Stimulated activated CD8-positive, alpha-beta memory T cell treated with anti-CD3 and anti-CD28 coated beads, Interleukin-12 subunit alpha, Interleukin-12 subunit beta, amount 100 ng/mL, for 24 hours (primary cell): ENCODE results near the gene PTPN7.
"Not testable (repeated sequence)": the region's sequence is repeated elsewhere in the genome, so short reads cannot be mapped to it uniquely, and the experiment has no call there.

ENCODE experiments used
- DNase-seq: peaks from one replicate; pipeline ENCODE4 v3.0.0-alpha.2; 2020; ENCODE audit errors: extremely low read depth

PTPN7 gene

DNA sequence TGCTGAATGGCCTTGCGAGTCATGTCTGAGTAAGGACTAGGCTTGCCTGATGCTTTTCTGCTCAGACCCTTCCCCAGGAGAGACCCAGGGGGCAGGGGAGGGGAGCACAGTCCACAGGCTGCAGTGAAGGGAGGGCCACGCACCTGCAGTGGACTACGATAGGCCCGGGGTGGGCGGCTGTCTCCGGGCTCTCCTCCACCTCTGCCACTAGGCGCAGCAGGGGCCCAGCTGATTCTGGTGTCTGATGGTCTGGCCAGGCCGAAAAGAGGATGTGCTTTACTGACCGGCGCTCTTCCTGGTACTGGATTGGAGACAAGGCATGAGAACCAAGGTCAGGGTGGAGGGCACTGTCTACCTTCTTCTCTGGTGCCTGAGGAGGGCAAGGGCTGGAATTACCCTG lies 8.0 kb downstream of the PTPN7 start:
- DNase-seq: no peak

DNA sequence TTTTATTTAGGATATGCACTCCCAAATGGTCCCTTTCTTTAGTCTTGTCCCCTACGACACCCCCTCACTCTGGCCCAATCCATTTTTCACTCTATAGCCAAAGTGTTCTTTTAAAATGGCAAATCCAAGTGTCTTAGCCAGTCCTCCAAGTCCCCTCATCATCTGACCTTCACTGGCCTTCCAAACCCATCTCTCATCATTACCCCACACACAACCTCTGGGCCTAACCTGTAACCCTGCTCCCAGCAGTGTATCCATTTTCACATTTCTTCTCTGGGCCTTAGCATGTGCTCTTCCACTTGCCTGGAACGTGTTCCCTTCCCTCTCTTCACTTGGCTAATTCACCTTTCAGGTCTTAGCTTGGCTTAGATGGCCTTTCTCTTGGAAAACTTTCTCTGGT lies 9.4 kb downstream of the PTPN7 start:
- no peak for DNase-seq

DNA sequence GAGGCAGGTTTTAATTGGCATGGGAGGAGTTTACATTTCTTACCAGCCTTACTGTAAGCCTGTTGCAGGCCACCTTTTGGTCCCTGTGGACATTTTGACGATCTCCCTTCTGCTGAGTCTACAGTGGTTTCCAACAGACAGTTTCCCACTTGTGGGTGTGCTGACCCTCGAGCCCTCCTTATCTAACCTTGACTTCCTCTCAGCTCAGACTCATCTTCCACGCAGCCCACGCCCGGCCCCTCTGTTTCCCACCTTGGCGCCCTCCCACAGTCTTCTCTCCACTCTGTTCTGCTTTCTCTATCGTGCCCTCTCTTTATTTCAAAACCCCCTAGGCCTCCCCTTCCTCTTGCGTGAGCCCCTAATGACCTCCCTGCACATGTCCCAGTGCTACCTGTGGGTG lies 9.8 kb downstream of the PTPN7 start:
- DNase-seq: no peak

DNA sequence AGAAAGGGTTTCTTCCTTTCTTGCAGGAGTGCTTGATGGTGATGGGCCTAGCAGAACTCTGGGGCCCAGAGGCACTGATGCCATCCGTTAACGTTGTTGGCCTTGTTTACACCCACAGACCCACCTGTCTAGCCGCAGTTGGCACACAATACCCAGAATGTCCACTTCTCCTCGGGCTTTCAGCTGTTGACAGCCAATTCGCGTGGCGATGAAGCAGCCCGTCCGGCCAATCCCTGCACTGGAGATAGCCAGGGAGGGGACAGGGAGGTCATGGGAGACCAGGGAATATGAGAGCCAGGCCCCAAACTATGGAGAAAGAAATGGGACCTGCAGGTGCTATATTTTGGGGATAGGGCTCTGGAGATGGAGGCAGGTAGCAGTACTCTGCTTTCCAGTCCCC lies 10.2 kb downstream of the PTPN7 start:
- DNase-seq: no peak

DNA sequence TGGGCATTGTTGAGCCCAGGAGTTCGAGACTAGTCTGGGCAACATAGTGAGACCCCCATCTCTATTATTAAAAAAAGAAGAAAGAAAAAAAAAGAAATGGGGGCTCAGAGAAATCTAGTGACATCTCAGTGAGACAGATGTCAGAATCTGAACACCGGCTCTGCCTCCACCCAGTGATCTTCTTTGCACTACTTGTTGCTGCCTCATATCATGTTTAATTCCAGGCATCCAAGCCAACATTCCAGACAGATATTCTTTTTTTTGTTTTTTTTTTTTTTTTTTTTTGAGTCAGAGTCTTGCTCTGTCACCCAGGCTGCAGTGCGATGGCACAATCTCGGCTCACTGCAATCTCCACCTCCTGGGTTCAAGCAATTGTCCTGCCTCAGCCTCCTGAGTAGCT lies 10.8 kb downstream of the PTPN7 start:
- DNase-seq: no peak

DNA sequence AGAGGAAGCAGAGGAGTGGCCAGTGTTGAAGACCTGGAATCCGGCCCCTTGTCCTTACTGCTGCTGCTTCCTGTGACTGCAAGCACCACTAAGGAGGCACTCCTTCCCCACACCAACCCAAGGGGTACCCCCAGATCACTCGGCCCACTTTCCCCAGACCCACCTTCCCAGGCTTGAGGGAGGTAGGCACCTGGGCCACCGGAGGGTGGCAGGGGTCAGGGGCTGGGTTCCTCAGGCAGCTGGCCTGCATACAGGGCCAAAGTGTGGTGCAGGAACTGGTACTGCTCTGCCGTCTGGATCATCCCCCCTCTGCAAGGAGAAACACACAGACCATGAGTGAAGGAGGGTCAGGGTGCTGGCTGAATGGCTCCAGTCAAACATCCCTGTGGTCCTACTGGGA lies 12.0 kb downstream of the PTPN7 start:
- no peak for DNase-seq

DNA sequence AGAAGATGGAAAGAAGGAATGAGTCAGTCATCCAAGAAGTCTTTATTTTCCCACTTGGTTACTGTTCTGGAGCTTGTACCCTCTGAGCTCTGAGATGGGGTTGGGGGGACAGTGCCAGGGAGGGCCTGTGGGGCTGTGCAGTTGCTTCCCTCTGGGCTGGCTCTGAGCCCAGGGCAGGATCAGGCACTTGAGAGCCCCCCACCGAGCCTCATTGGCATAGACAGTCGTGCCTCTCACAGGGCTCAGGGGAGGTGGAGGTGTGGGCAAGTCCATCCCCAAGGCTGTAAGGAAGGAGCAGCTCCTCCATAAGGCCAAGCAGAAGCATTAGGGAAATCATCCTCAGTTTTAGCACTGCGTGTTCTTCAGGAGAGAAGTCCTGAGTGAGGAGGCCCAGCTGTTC lies 13.4 kb downstream of the PTPN7 start:
- no peak for DNase-seq

DNA sequence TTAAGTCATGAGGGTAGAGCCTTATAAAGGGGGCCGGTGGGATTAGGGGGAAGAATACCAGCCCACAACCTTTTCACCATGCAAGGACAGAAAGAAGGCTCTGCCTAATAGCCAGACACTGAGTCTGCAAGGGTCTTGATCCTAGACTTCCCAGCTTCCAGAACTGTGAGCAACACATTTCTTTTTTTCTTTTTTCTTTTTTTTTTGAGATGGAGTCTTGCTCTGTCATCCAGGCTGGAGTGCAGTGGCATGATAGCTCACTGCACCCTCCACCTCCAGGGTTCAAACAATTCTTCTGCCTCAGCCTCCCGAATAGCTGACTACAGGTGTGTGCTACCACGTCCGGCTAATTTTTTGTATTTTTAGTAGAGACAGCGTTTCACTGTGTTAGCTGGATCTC lies 14.1 kb downstream of the PTPN7 start:
- no peak for DNase-seq

DNA sequence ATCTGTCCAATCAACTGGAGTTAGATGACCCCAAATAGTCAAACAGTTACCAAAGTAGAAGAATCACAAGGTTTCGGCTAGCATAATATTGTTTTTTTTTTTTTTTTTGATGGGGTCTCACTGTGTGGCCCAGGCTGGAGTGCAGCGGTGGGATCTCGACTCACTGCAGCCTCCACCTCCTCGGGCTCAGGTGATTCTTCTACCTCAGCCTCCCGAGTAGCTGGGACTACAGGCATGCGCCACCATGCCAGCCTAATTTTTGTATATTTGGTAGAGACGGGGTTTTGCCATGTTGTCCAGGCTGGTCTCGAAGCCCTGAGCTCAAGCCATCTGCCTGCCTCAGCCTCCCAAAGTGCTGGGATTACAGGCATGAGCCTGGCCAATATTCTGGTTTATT lies 14.7 kb downstream of the PTPN7 start:
- DNase-seq: not testable (repeated sequence)

DNA sequence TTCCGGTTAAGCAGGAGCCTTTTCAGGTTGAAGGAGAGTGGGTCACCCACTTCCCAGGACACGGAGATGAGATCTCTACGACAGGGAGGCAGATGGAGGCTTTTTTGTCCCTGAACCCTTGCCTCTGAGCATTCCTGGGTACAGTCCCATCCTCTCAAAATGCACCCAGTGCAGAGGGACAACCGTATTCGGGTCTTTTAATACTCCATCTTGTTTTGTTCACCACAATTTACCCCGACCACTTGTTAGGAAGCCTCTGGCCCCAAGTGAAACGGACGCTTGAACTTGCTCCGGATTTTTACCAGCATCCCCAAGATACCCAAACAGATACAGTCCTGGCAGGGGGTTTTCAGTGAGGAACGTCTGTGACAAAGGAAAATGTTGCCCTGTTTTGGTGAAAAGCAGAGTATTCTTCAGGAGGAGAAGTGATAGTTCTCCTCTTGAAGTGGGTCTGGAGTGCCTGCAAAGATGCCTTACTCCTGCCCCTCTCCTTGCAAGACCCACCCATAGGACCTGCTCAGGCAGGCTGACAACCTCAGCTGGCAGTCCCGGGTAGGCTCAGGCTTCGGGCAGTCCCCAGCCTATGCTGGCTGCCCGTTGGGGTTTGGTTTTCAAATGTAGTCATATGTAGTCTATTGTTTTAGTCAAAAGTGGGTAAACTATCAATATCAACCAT lies 15.2 kb downstream of the PTPN7 start:
- no peak for DNase-seq

DNA sequence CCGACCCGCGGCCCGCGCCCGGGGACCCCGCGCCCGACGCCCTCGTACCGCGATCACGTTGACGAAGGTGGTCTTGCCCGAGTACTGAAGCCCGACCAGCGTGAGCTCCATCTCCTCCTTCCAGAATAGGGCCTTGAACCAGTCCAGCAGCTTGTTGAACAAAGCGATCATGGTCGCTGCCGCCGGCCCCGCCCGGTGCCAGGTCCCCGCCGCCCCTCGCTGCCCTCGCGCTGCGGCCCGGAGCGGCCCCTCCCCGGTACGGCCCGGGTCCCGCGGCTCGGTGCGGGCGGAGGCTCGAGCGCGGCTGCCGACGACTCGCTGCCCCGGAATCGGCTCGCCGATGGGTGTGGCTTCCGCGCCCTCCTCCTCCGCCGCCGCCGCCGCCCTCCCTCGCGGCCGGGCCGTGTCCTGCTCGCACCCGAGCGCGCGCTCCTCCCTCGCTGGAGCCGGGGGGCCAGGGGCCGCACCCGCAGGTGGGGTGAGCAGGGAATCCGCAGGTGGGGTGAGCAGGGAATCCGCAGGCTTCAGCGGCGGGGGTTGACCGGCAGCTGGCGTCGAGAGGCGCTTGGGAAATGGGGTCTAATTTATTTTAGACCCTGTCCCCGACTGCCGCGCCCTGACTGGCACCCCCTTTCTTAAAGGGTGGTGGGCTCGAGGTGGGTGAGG lies 15.9 kb downstream of the PTPN7 start, which contains the start of gene ARL8A:
ARL8A (minus strand) TSS at position 336 of the 666 bp plus-strand sequence; CDS start at position 171, 165 bp downstream.
- no peak for DNase-seq

DNA sequence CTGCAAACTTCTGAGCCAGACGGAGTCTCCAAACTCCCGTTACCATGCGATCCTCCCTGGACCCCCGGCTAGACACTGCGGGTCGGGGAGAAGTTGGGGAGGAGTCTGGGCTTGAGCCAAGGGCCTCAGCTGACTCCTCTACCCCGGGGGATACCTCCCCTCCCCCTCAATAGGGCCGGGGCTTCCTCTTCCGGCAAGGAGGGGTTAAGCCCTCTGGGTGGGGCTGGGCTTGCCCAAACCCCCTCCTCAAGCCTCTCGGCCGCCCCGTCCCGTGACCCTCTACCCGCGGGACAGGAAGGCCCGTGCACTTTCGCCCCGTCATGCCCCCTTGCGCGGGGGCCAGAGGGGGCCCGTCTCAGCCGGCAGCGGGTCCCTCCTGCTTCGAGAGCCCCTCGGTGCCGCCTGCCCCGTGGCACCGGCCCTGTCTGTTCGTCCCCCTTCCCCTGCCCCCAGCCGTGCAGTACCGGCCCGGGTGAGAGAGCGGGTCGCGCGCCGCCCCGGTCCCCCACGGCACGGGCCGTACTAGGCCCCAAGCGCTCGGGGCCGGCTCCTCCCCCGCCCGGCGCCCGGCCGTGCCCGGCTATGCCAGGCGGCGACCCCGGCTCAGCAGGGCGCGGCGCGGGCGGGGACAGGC lies 16.5 kb downstream of the PTPN7 start:
- DNase-seq: no peak

DNA sequence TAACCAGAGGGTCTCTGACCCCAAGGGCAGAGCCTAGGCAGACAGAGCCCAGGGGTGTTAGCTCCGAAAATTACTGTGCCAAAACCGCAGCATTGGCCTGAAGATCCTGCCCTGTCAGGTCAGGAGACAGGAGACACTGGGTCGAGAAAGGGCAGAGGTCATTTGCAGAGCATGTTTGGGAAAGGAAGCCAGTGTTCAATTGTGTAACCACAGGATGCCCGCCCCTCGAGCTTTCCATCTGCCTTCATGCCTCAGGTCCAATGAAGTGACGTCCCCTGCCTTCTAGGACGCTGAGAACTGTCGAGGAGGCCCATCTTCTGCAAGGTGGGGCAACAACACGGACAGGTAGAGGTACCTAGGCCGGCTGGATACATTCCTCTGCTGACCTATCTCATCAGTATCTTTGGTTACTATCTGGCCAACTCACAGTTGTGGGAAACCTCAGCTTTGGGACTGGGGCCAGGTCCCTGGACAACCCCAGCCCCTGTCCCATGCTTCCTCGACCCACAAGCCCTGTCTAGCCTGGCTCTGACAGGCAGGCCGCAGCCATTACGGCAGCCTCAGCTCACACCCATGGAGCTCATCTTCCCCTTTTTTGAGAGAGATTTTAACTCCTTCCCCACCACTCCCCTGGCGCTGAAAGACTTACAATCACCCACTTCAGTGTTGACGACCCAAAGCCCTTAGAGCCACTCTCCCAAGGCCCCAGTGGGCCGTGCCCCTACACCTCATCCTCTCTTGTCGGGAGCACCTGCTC lies 17.2 kb downstream of the PTPN7 start:
- DNase-seq: no peak

DNA sequence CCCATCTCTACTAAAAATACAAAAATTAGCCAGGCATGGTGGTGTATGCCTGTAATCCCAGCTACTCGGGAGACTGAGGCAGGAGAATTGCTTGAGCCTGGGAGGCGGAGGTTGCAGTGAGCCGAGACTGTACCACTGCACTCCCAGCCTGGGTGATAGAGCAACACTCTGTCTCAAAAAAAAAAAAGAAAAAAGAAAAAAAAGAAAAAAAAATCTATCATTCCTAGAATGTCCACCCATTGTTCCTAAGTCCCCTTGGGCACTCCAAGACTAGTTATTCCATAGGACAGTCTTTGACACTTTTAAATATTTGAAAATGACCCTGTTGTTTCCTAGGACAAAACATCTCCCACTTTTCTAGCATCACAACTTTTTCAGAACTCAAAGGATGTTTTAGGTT lies 18.9 kb downstream of the PTPN7 start:
- not testable (repeated sequence) for DNase-seq

DNA sequence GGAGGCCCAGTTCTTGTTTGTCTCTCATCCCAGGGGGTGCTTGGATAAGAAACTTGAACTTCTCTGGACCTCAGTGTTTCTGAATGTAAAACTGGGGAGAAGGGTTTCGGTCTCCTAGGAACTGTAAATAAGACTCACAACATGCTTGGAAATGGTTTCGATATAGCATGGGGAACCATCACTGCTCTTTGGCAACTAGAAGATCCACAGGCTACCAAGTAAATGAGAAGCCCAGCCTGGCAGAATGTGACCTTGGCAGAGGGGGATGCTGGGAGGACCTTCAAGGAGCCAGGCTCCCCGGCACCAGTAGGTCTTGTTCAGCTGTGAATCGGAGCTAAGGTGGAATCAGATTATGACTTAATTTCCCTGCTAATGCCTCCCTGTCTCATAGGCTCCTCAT lies 19.6 kb downstream of the PTPN7 start:
- no peak for DNase-seq

DNA sequence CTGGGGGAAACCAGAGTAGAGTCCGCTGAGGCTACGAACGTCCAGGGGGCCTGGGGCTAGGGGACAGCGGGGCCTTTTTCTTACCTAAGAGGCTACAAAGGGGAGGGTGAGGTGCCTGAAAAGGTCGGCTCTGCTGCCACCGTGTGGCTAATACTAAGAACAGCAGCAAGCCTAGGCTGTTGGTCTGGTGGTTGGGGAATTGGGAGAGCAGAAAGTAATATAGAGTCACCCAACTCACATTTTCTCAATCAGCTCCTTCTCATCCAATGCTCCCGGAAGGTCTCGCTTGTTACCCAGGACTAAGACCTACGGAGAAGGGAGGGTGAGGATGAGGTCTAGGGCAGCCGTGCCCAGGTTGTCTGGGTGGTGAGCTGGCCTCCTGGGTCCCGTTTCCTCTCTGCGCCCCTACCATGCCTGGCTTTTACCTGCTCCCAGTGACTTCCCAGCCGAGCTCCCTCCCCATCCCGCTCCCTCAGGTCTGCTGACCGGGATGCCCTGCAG lies 25.1 kb downstream of the PTPN7 start:
- DNase-seq: no peak

DNA sequence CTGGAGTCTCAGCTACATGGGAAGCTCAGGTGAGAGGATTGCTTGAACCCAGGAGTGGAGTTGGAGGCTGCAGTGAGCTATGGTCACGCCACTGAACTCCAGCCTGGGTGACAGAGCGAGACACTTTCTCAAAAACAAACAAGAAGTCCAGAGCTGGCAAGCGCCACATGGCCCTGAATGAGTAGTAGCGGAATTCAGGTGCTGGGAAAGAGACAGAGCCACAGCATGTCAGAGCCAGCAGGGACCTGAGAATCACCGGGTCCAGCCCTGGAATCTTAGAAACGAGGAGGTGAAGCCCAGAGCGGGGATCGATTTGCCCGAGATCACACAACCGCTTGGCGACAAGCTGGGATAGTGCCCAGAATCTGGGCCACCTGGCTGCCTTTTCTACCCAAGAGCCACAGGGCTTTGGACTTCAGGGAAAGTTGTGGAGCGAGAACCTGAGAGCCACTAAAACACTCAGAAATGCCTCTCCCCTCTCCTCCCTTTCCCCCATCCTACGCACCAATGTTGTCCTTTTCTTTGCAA lies 25.7 kb downstream of the PTPN7 start:
- DNase-seq: no peak

DNA sequence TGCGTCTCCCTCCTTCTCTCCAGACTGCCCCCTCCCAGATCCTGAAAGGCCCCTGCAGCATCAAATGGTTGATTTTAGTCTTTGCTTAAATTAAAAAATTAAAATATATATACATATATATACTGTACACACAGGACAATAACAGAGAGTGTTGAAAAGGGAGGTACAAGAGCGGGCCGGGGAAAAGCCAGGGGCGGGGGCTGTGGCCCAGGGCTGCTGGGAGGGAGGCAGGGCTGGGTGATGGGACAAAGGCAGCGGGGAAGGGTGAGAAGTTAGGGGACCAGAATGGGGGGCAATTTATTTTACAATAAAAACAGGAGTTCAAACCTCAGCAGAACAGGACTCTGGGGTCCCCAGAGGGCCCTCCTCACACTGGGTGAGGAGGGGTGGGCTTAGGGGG lies 26.4 kb downstream of the PTPN7 start:
- DNase-seq: no peak

DNA sequence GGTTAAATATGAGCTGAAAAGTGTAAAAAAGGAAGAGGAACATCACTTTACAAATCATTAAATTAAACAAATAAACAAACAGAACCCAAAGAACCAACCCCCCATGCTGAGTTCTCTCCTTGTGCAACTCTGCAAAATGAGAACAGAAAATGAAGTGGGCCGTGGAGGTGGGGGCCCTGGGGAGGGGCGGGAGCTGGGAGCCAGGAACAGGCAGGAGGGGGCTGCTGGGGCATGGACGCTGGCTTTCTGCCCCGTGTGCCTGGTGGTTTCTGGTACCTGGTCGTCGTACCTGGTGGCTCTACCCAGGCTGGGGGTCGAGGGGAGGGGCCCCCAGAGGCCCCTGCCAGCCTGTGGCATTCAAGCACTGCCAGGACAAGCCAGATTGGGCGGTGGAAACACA lies 26.9 kb downstream of the PTPN7 start:
- DNase-seq: no peak

DNA sequence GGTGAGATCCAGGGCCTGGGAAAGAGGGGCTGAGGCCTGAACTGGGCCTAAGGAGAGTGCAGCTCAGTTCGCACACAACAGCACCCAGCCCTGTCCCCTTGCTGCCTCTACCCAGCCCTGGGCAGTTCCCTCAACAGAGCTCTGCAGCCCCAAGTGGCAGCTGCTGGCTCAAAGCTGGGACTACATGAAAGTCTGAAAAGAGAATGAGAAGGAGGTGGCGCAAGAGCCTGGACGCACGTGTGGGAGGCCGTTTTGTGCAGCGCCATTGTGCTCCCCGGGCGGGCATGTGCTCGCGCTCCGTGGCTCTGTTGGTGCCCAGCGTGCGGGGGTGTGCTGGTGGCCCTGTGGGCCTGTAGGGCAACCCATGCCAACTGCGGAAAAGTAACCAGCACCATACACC lies 27.4 kb downstream of the PTPN7 start:
- no peak for DNase-seq

DNA sequence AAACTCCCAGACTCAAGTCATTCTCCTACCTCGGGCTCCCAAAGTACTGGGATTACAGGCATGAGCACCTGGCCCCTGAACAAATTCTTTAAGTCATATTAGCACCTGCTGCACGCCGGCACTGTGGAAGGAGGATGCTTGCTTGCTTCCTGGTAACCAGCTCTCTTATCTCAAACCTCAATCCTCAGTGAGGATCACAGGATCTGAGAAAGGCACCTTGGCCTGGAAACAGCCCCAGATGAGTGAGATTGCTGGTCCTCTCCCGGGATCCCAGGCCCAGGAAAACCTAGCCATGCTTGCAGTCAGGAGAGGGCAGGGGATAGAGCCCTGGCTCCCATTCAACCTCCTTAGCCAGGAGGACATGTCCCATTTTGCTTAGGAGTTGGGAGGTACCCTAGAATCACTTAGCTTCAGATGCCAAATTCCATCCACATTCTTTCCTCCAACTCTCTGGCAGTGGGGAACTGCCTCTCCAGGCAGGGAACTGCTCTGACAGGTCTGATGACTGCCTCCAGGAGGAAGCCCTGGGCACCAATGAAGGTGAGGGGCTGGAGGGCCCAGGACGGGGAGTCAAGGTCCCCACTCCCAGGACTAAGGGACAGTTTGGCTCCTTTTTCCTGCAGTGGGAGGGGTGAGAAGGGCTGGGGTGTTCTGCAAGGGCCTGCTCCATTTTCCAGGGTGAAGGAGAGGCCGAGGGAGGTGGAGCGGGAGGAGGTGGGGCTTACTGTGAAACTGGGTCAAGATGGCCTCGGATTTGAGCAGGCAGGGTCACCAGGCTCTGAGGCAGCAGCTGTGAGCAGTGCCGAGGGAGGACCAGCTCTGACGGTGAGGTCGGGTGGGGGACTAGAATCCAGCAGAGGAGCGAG lies 28.2 kb downstream of the PTPN7 start:
- no peak for DNase-seq
